Epithelial cell of esophagus (primary cell): ENCODE measurements around the gene ATAD3C.
"Not testable (repeated sequence)": the region's sequence is repeated elsewhere in the genome, so short reads cannot be mapped to it uniquely, and the experiment has no call there.

Experiments
- DNase-seq: peaks from one replicate; pipeline ENCODE4 v3.0.0; 2010; ENCODE audit warnings: low read depth
- H3K4me3 ChIP-seq: 2 replicates; pipeline ENCODE4 v1.5.1; 2011; ENCODE audit warnings: mild to moderate bottlenecking, low read length, control low read depth
- CTCF ChIP-seq: IDR thresholded peaks from 2 replicates; pipeline ENCODE4 v1.5.1; 2011; ENCODE audit warnings: low read depth, mild to moderate bottlenecking, low read length, control low read depth, inconsistent platforms; ENCODE audit not compliant: insufficient read depth; ENCODE audit errors: missing control alignments

Gene ATAD3C

DNA sequence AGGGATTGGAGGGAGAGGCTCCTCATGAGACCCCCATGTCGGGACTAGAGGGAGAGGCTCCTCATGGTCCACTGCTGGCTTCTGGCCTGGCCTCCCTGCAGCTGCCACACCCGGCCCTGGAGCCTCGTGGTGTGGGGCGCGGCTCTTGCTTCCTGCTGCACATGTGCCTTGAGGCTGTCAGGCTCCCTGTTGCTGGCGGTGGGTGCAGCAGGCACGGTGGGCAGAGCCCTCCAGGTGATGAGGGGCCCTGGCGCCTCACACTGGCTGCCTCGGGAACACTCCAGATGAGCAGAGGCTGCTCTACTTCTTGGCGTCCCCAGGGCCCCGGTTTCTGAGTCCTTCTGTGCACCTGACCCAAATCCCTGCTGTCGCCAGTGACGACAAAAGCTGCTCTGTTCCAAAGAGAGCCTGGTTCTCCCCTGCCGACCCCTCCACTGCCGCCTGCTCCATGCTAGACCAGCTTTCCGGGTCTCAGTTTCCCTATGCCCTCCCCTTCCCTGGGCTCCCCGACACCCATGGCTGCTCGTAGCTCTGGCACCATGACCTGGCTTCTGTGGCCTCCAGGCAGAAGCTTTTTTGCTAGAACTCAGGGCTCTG is 12.3 kb downstream of the ATAD3C start:
- H3K4me3 ChIP-seq, result no peak overlapping the region
- TF ChIP-seq CTCF, result no peak
- DNase-seq, result no peak

- peak; percentile 75 for DNase-seq
- no peak overlapping the region for H3K4me3 ChIP-seq
- no peak for TF ChIP-seq CTCF
These were observed 13.0 kb downstream of the ATAD3C start for GRCh38 chr1:1462318-1462966.

DNA sequence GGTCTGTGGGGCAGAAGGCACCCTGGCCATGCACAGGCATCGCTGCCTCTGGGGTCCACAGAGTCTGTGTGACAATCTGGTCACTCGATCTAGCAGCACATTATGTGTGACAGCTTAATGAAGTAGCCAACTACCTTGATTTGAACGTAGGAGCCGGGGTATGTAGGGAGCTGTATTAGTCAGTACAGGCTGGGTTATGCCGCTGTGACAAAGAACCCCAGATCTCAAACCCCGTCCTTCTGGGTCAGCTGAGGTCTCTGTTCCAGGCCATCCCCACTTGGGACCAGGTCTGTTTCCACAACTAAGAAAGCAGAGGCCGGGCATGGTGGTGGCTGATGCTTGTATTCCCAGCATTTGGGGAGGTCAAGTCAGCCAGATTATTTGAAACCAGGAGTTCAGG is 13.8 kb downstream of the ATAD3C start:
- no peak for TF ChIP-seq CTCF
- DNase-seq, result no peak
- no peak overlapping the region for H3K4me3 ChIP-seq

- DNase-seq, result not testable (repeated sequence)
These were observed 18.9 kb downstream of the ATAD3C start for GRCh38 chr1:1468196-1468985.

DNA sequence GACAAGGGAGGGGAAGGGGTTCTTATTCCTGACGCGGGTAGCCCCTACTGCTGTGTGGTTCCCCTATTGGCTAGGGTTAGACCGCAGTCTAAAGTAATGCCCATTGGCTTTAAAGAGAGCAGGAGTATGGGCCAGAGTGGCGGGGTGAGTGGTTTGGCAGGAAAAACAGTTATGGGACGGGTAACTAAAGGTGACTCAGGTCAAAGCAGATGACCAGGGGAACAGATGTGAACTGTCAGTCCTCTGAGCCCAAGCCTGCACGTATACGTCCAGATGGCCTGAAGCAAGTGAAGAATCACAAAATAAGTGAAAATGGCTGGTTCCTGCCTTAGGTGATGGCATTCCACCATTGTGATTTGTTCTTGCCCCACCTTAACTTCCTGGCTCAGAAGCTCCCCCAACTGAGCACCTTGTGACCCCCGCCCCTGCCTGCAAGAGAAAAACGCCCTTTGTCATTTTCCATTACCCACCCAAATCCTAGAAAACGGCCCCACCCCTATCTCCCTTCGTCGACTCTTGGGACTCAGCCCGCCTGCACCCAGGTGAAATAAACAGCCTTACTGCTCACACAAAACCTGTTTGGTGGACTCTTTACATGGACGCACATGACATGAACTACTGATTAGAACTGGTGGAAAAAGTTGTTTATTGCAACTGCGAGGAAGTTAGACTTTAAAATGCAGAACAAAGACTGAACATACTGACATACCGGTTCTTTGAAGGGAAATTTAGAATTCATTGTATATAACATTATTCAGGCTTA is 21.3 kb downstream of the ATAD3C start:
- peak overlapping the region; percentile 86 for H3K4me3 ChIP-seq
- DNase-seq, result peak; percentile 46
- no peak for TF ChIP-seq CTCF

More at GRCh38 chr1:1468196-1468985, 18.9 kb downstream of the ATAD3C start:
- not testable (repeated sequence) for H3K4me3 ChIP-seq

GRCh38 chr1:1471389-1472052 is 22.0 kb downstream of the ATAD3C start, which contains the start of gene ATAD3B:
Gene ATAD3B, plus strand, starts transcription at chr1:1471765. Its CDS starts 120 bp downstream, at chr1:1471885.
- peak; percentile 96 for DNase-seq
- TF ChIP-seq CTCF, result no peak
- peak within 1 kb of the TSS; percentile 86 for H3K4me3 ChIP-seq

GRCh38 chr1:1472053-1472876 is 22.8 kb downstream of the ATAD3C start:
- H3K4me3 ChIP-seq, result peak overlapping the region; percentile 86
- DNase-seq, result peak; percentile 15

DNA sequence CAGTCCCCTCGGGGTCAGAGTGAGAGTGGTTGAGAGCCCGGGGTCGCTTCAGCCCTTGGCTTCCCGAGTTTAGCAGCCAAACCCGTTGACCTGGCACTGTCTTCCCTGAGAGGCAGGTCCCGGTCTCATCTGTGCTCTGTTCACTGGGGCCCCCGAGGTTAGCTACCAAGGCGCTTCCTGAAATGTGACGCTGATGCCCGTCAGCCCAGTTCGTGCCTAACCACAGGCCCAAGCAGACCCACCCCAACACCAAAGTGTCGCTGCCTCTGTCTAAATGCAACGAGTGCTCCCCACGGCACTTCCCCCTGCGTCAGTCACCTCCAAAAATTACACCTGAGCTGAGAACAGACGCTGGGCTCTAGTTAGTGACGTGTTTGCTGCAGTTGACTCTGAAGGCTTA is 26.5 kb downstream of the ATAD3C start:
- DNase-seq, H3K4me3 ChIP-seq: not testable (repeated sequence)
